K562 (cell line): ENCODE results near the gene PDE11A. TPM values are rescaled to one million over a fixed set of nuclear protein-coding genes. Genes with fewer than 3 reads are reported as not detected.

Experiments used
- ATAC-seq: fragments of 200-7000 bp; cut with Tn5 transposase; 3 replicates; pipeline ENCODE4 v1.9.1; 2020; ENCODE audit warnings: moderate library complexity
- BruUV-seq: library from RNA; stranded (reverse); fragments of 400-500 nt; replicated peaks from 2 replicates; lab custom pipeline; 2021; lab: Mats Ljungman, UMichigan
- CTCF ChIA-PET: fragments of 300-600 bp; formaldehyde crosslinking; extraction: SDS; loops from one replicate; lab custom pipeline; 2021; ENCODE audit warnings: low intra/inter-chr PET ratio; lab: Yijun Ruan, JAX
- POLR2A ChIA-PET: fragments of 300-600, 350-650 bp; sonication (Branson Sonifier 250); formaldehyde crosslinking; extraction: SDS; loops from one replicate; lab custom pipeline; 2021; ENCODE audit warnings: antibody characterized with exemption, inconsistent platforms; lab: Yijun Ruan, JAX
- DNase-seq, 4 experiments: peaks; one replicate each; pipeline versions ENCODE4 v3.0.0 to v3.0.0-alpha.2; 2011 to 2018; ENCODE audit warnings: low spot score in 3 of 4, mixed read lengths in 3 of 4; ENCODE audit errors: extremely low read depth in 1 of 4
- FAIRE-seq: peaks from 2 replicates; lab custom pipeline; 2011; peaks lifted over from hg19 to GRCh38; lab: Jason Lieb, UNC
- H2AFZ ChIP-seq: 2 replicates; pipeline ENCODE4 v1.6.0; 2011; ENCODE audit warnings: low read depth, low read length, control low read depth, inconsistent platforms
- H3K27ac ChIP-seq: fragments of 200-600 bp; 3 replicates; pipeline ENCODE4 v1.8.0; 2011; ENCODE audit warnings: low read depth, mild to moderate bottlenecking, control low read depth, inconsistent platforms, low read length, moderate library complexity, mixed read lengths; ENCODE audit errors: extremely low read depth
- H3K27me3 ChIP-seq, 2 experiments: fragments of 300-600 bp in 1 of 2; 2 replicates in 1 of 2; 3 replicates in 1 of 2; pipeline versions ENCODE4 v1.6.0 to v1.8.0; 2011; ENCODE audit warnings: inconsistent platforms in 2 of 2, low read length in 2 of 2, mild to moderate bottlenecking in 1 of 2, mixed read lengths in 1 of 2, moderate library complexity in 1 of 2; ENCODE audit not compliant: control insufficient read depth in 2 of 2, insufficient read depth in 2 of 2
- H3K36me3 ChIP-seq: fragments of 300-600 bp; 3 replicates; pipeline ENCODE4 v1.8.0; 2011; ENCODE audit warnings: mild to moderate bottlenecking, low read length, inconsistent platforms; ENCODE audit not compliant: control insufficient read depth, insufficient read depth
- H3K4me1 ChIP-seq, 2 experiments: fragments of 200-600 bp in 1 of 2; replicated peaks in 1 of 2; 2 replicates in 1 of 2; 3 replicates in 1 of 2; pipeline versions ENCODE4 v1.5.1 to v1.8.0; 2011; ENCODE audit warnings: inconsistent platforms in 2 of 2, low read length in 2 of 2, mild to moderate bottlenecking in 1 of 2, mixed read lengths in 1 of 2, moderate library complexity in 1 of 2; ENCODE audit not compliant: control insufficient read depth in 2 of 2, insufficient read depth in 2 of 2
- H3K4me2 ChIP-seq: 2 replicates; pipeline ENCODE4 v1.6.1; 2011; ENCODE audit warnings: low read length, control low read depth, inconsistent platforms, mixed read lengths; ENCODE audit not compliant: insufficient read depth
- H3K4me3 ChIP-seq: fragments of 200-600 bp; sonication (generic), shearing (Covaris generic); 2 replicates; pipeline ENCODE4 v1.5.1; 2016; ENCODE audit warnings: control low read depth, inconsistent platforms
- H3K79me2 ChIP-seq: fragments of 200-600 bp; 3 replicates; pipeline ENCODE4 v1.8.0; 2011; ENCODE audit warnings: low read length, inconsistent platforms; ENCODE audit not compliant: control insufficient read depth, insufficient read depth
- H3K9ac ChIP-seq, 2 experiments: 2 replicates each; pipeline versions ENCODE4 v1.6.0 to v1.6.1; 2011; ENCODE audit warnings: low read depth in 2 of 2, low read length in 2 of 2, control low read depth in 1 of 2, inconsistent platforms in 1 of 2, mild to moderate bottlenecking in 1 of 2, mixed read lengths in 1 of 2; ENCODE audit not compliant: insufficient read depth in 1 of 2
- H3K9me1 ChIP-seq: one replicate; pipeline ENCODE4 v1.6.0; 2011; ENCODE audit warnings: inconsistent platforms, mild to moderate bottlenecking, low read length, moderate library complexity; ENCODE audit not compliant: control insufficient read depth, insufficient read depth
- H3K9me3 ChIP-seq: replicated peaks from 2 replicates; pipeline ENCODE4 v1.5.1; 2011; ENCODE audit warnings: low read depth, low read length, inconsistent platforms; ENCODE audit not compliant: control insufficient read depth, insufficient read depth
- H4K20me1 ChIP-seq: replicated peaks from 2 replicates; pipeline ENCODE4 v1.6.1; 2011; ENCODE audit warnings: low read length, inconsistent platforms, mixed read lengths; ENCODE audit not compliant: control insufficient read depth, insufficient read depth
- CEBPG ChIP-seq, 3 experiments: fragments of 200-800 bp in 1 of 3; sonication (Bioruptor generic) in 1 of 3; sonication (generic) in 1 of 3; formaldehyde crosslinking in 1 of 3; IDR thresholded peaks in 2 of 3; conservative IDR thresholded peaks in 1 of 3; 2 replicates each; pipeline versions ENCODE4 v1.6.1 to v1.8.0; 2016 to 2022; ENCODE audit warnings: missing compliant biosample characterization in 2 of 3, missing genetic modification characterization in 2 of 3, mild to moderate bottlenecking in 1 of 3, missing genetic modification reagents in 1 of 3
- MLLT1 ChIP-seq, 2 experiments: fragments of 450-650 bp; IDR thresholded peaks; 2 replicates each; pipeline ENCODE4 v1.6.1; 2016
- PKNOX1 ChIP-seq: fragments of 450-650 bp; IDR thresholded peaks from 2 replicates; pipeline ENCODE4 v1.6.1; 2016
- PREB ChIP-seq: sonication (generic); formaldehyde crosslinking; IDR thresholded peaks from 2 replicates; pipeline ENCODE4 v1.8.1; 2023; ENCODE audit warnings: mild to moderate bottlenecking, missing genetic modification reagents
- REST ChIP-seq, 2 experiments: fragments of 450-650 bp; formaldehyde crosslinking in 1 of 2; IDR thresholded peaks; 2 replicates each; pipeline versions ENCODE4 v1.4.0 to v1.6.1; 2014 to 2020; ENCODE audit warnings: mild to moderate bottlenecking in 2 of 2, borderline replicate concordance in 1 of 2, low read depth in 1 of 2
- ZBTB17 ChIP-seq: fragments of 450-650 bp; formaldehyde crosslinking; IDR thresholded peaks from 2 replicates; pipeline ENCODE4 v1.4.0; 2020; ENCODE audit warnings: mild to moderate bottlenecking
- WGBS: fragments of 100-300 bp; shearing (Covaris generic); methylation state at CpG from one replicate; pipeline ENCODE4 v1.1.6; 2016; ENCODE audit warnings: low coverage, mixed read lengths; ENCODE audit not compliant: insufficient coverage; ENCODE audit errors: missing lambda C conversion rate; 5-methylcytosine and 5-hydroxymethylcytosine counted together
- in situ Hi-C: fragments of 300-500 bp; cut with MboI; formaldehyde crosslinking; loops from 4 replicates; pipeline ENCODE4 v1.15.0; 2018; ENCODE audit warnings: inconsistent platforms, mixed read lengths
- intact Hi-C: fragments of 100-400 bp; cut with micrococcal nuclease; formaldehyde crosslinking; loops from 2 replicates; pipeline ENCODE4 v1.14.2; 2022
- polyA plus RNA-seq, 8 experiments: library from polyadenylated mRNA; depleted of rRNA in 4 of 8; stranded (reverse) in 5 of 8; unstranded in 3 of 8; fragments of >200 nt; fragmentation: Nextera tagmentation in 2 of 8; fragmentation: Illumina TruSeq in 1 of 8; extraction: Ambion mirVana in 2 of 8; extraction: Trizol in 1 of 8; gene quantifications; 2 replicates each; pipeline versions ENCODE4 v1.2.1 to v1.2.3, GENCODE V29; 2011 to 2014; ENCODE audit warnings: inconsistent platforms in 1 of 8, missing spikeins in 1 of 8
- total RNA-seq, 7 experiments: library from RNA; depleted of rRNA in 6 of 7; stranded (reverse); fragments of >200 nt in 6 of 7; fragmentation: Illumina TruSeq in 2 of 7; extraction: Trizol in 2 of 7; gene quantifications; 2 replicates each; pipeline versions ENCODE4 v1.2.1 to v1.2.3, GENCODE V29; 2011 to 2021; ENCODE audit warnings: low replicate concordance in 1 of 7

PDE11A gene
- total and polyA plus RNA-seq, 9 of the 15 experiments (the other 6 are each of a cell fraction or from before 2014, with no cell fraction given): 3.2 to 22.1 (median 5.7) TPM

GRCh38 chr2:177989029-177989885 lies 83.3 kb downstream of the PDE11A start:
- Histone ChIP-seq H3K27ac (no peak overlapping the region), H3K4me3 (no peak overlapping the region), H3K9me1 (no peaks in the 10 kb centered on the region), H3K4me2 (no peak overlapping the region), H3K9me3 (no peaks in the 10 kb centered on the region), H4K20me1 (no peaks in the 10 kb centered on the region), H3K79me2 (no peaks in the 10 kb centered on the region), H3K27me3 (0 out of 5 replicates have a peak, but pooled peaks cover 0 to 2% of the 10 kb centered on the region in 2 experiments), H3K4me1 (no peaks in the 10 kb centered on the region), H3K9ac (no peak overlapping the region), H2AFZ (no peak overlapping the region), H3K36me3 (no peaks in the 10 kb centered on the region)
- TF ChIP-seq PREB: no peak
- TF ChIP-seq ZBTB17 (CRISPR knock-in tag): peak; percentile 98
- 0 out of 2 replicates have a peak, but pooled peaks have one; percentile 12 for TF ChIP-seq REST (IDR thresholded peaks at IDR 0.05; ENCODE audit: borderline replicate concordance)
- no peak for TF ChIP-seq REST (CRISPR knock-in tag; IDR thresholded peaks at IDR 0.05; ENCODE audit: low read depth)
- no peak for TF ChIP-seq PKNOX1
- no peak for TF ChIP-seq CEBPG (CRISPR knock-in tag; IDR thresholded peaks at IDR 0.05)
- peak in 1 of 2 experiments; percentile 74; a peak in 2 of 4 replicates for TF ChIP-seq CEBPG (tag; conservative IDR thresholded peaks at IDR 0.05 in 1 of 2, IDR thresholded peaks at IDR 0.05 in 1 of 2)
- peak in 1 of 2 experiments; percentile 69; a peak in 1 of 4 replicates for TF ChIP-seq MLLT1 (IDR thresholded peaks at IDR 0.05)
- intact Hi-C loops (loop anchor here (10.0 kb wide), 1 partner anchor 286 kb away; no protein-coding TSS in a partner anchor), in situ Hi-C loops (no loop called here)
- BruUV-seq: no TSS peak
- ATAC-seq: no peak
- CTCF ChIA-PET: no interaction called here
- no peak for FAIRE-seq
- no peak for DNase-seq
- POLR2A ChIA-PET: interaction anchor here (0.9 to 1.1 kb wide), 2 partner anchors 9 to 131 kb away, joined by 4 read pairs; no protein-coding TSS in a partner anchor
- 0% methylated on average over 4 of the region's 4 CpGs for WGBS
